Left ventricle myocardium inferior (tissue), 1 donor: Measurements from ENCODE around the gene ERAS. TPM values are rescaled to one million over a fixed set of nuclear protein-coding genes. Genes with fewer than 3 reads are reported as not detected.

Experiments
- DNase-seq: peaks from one replicate; pipeline ENCODE4 v3.0.0-alpha.2; 2020
- H3K27ac ChIP-seq: fragments of 200-600 bp; replicated peaks from 2 replicates; pipeline ENCODE4 v1.8.0; 2021
- H3K27me3 ChIP-seq: fragments of 200-600 bp; 2 replicates; pipeline ENCODE4 v1.8.0; 2021; ENCODE audit warnings: low read depth
- H3K36me3 ChIP-seq: fragments of 200-600 bp; 2 replicates; pipeline ENCODE4 v1.8.0; 2021
- H3K4me1 ChIP-seq: fragments of 200-600 bp; 2 replicates; pipeline ENCODE4 v1.8.0; 2021
- H3K4me3 ChIP-seq: fragments of 200-600 bp; 2 replicates; pipeline ENCODE4 v1.8.0; 2021; ENCODE audit warnings: mild to moderate bottlenecking, moderate library complexity
- H3K9me3 ChIP-seq: fragments of 200-600 bp; replicated peaks from 2 replicates; pipeline ENCODE4 v1.8.0; 2021
- CTCF ChIP-seq: fragments of 200-600 bp; IDR thresholded peaks from 2 replicates; pipeline ENCODE4 v1.8.0; 2021; ENCODE audit warnings: antibody characterized with exemption, mild to moderate bottlenecking, borderline replicate concordance
- intact Hi-C: fragments of 100-400 bp; cut with micrococcal nuclease; formaldehyde crosslinking; loops from one replicate; pipeline ENCODE4 v1.11.0; 2022
- total RNA-seq: library from RNA; stranded (reverse); fragmentation: NEBNext Ultra II Directional; extraction: Animal tissue kit (Norgen Biotek cat#: 25700); gene quantifications from one replicate; pipeline ENCODE4 v1.2.1, GENCODE V29; 2021
- donor health status: DM: no; HTN: yes; CAD: no; lungs with severe emphysema.

Gene ERAS
- total RNA-seq, 1 donor from 2014 or later: not detected

GRCh38 chrX:48782795-48783194, 43.5 kb upstream of the ERAS start:
- H3K9me3 ChIP-seq: no peaks in the 10 kb centered on the region
- intact Hi-C loops: no loop called here
- no peak overlapping the region for H3K4me3 ChIP-seq
- H3K27ac ChIP-seq: no peak overlapping the region
- H3K36me3 ChIP-seq: no peaks in the 10 kb centered on the region
- no peak for DNase-seq
- H3K4me1 ChIP-seq: no peaks in the 10 kb centered on the region
- H3K27me3 ChIP-seq: peaks cover 19% of the 10 kb centered on the region
- no peak for TF ChIP-seq CTCF

GRCh38 chrX:48784726-48785125, 41.6 kb upstream of the ERAS start:
- DNase-seq: no peak
- intact Hi-C loops: no loop called here
- H3K4me3 ChIP-seq: no peak overlapping the region
- H3K36me3 ChIP-seq: no peaks in the 10 kb centered on the region
- H3K27ac ChIP-seq: no peak overlapping the region
- no peaks in the 10 kb centered on the region for H3K9me3 ChIP-seq
- peaks cover 16% of the 10 kb centered on the region for H3K27me3 ChIP-seq
- no peaks in the 10 kb centered on the region for H3K4me1 ChIP-seq
- no peak for TF ChIP-seq CTCF

GRCh38 chrX:48785186-48785539, 41.1 kb upstream of the ERAS start:
- H3K27ac ChIP-seq: no peak overlapping the region
- TF ChIP-seq CTCF: no peak
- H3K36me3 ChIP-seq: no peaks in the 10 kb centered on the region
- H3K4me3 ChIP-seq: no peak overlapping the region
- intact Hi-C loops: no loop called here
- no peak for DNase-seq
- H3K27me3 ChIP-seq: peaks cover 16% of the 10 kb centered on the region
- no peaks in the 10 kb centered on the region for H3K9me3 ChIP-seq
- no peaks in the 10 kb centered on the region for H3K4me1 ChIP-seq

- Histone ChIP-seq H3K4me3 (no peak overlapping the region), H3K9me3 (no peaks in the 10 kb centered on the region), H3K4me1 (no peaks in the 10 kb centered on the region), H3K27me3 (peaks cover 16% of the 10 kb centered on the region), H3K36me3 (no peaks in the 10 kb centered on the region), H3K27ac (no peak overlapping the region)
- intact Hi-C loops: no loop called here
- no peak for TF ChIP-seq CTCF
- DNase-seq: no peak
Observed at GRCh38 chrX:48785540-48786214, 40.6 kb upstream of the ERAS start.

GRCh38 chrX:48786341-48786800, 39.9 kb upstream of the ERAS start, which contains the start of gene GATA1:
Gene GATA1 (plus strand): TSS chrX:48786590. CDS start chrX:48791110, 4,520 bp downstream.
- H3K27ac ChIP-seq: no peak within 1 kb of the TSS
- intact Hi-C loops: no loop called here

More at GRCh38 chrX:48786341-48786800, 39.9 kb upstream of the ERAS start, which contains the start of gene GATA1:
- H3K27me3 ChIP-seq: peaks cover 16% of the 10 kb centered on the region
- H3K36me3 ChIP-seq: no peaks in the 10 kb centered on the region
- DNase-seq: no peak
- no peak within 1 kb of the TSS for H3K4me3 ChIP-seq
- no peak for TF ChIP-seq CTCF
- no peaks in the 10 kb centered on the region for H3K4me1 ChIP-seq
- H3K9me3 ChIP-seq: no peaks in the 10 kb centered on the region
